IMR-90 (cell line): ENCODE measurements around the gene RYR3.

ENCODE experiments used
- FOS ChIP-seq: fragments of 150-350 bp; IDR thresholded peaks from 2 replicates; pipeline ENCODE4 v1.6.1; 2016; ENCODE audit warnings: low read depth, low read length
- POLR2A ChIP-seq: IDR thresholded peaks from 2 replicates; pipeline ENCODE4 v1.6.1; 2012; ENCODE audit warnings: mild to moderate bottlenecking, low read depth, low read length
- RAD21 ChIP-seq: IDR thresholded peaks from 2 replicates; pipeline ENCODE4 v1.6.1; 2012; ENCODE audit warnings: low read length, improper control_type of control experiment
- TF ChIP-seq, protein P1 (sequence below): conservative IDR thresholded peaks from 2 replicates; pipeline ENCODE4 v1.5.1; 2012; ENCODE audit warnings: mild to moderate bottlenecking, low read depth, low read length, improper control_type of control experiment
- TF ChIP-seq, protein P2 (sequence below): fragments of 150-350 bp; IDR thresholded peaks from 2 replicates; pipeline ENCODE4 v1.6.1; 2016; ENCODE audit warnings: low read depth, mild to moderate bottlenecking, low read length, moderate library complexity, borderline replicate concordance

DNA sequence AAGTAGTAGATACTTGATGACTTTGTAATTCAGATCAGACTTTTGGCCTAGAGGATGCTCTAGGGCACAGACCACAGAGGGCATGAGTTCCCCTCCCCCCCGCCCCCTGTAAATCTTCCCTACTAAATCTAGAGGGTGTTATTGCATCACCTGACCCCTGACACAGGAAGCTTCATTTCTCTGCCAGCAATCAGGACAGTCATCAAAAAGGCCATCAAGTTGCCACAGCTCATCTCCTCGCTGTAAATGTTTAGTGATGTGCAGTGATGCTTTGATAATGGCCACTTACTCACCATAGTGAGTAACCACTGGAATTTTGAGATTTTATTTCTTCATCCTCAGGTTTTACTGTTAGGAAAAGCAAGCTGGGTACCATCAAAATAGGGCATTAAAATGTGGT lies 368.3 kb downstream of the RYR3 start:
- TF ChIP-seq, protein P1, sequence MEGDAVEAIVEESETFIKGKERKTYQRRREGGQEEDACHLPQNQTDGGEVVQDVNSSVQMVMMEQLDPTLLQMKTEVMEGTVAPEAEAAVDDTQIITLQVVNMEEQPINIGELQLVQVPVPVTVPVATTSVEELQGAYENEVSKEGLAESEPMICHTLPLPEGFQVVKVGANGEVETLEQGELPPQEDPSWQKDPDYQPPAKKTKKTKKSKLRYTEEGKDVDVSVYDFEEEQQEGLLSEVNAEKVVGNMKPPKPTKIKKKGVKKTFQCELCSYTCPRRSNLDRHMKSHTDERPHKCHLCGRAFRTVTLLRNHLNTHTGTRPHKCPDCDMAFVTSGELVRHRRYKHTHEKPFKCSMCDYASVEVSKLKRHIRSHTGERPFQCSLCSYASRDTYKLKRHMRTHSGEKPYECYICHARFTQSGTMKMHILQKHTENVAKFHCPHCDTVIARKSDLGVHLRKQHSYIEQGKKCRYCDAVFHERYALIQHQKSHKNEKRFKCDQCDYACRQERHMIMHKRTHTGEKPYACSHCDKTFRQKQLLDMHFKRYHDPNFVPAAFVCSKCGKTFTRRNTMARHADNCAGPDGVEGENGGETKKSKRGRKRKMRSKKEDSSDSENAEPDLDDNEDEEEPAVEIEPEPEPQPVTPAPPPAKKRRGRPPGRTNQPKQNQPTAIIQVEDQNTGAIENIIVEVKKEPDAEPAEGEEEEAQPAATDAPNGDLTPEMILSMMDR = no peak
- TF ChIP-seq, protein P2, sequence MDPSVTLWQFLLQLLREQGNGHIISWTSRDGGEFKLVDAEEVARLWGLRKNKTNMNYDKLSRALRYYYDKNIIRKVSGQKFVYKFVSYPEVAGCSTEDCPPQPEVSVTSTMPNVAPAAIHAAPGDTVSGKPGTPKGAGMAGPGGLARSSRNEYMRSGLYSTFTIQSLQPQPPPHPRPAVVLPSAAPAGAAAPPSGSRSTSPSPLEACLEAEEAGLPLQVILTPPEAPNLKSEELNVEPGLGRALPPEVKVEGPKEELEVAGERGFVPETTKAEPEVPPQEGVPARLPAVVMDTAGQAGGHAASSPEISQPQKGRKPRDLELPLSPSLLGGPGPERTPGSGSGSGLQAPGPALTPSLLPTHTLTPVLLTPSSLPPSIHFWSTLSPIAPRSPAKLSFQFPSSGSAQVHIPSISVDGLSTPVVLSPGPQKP = no peak
- TF ChIP-seq POLR2A (no peak), RAD21 (no peak), FOS (no peak)
